ENCODE results near the gene GREB1.

The GREB1 gene

DNA sequence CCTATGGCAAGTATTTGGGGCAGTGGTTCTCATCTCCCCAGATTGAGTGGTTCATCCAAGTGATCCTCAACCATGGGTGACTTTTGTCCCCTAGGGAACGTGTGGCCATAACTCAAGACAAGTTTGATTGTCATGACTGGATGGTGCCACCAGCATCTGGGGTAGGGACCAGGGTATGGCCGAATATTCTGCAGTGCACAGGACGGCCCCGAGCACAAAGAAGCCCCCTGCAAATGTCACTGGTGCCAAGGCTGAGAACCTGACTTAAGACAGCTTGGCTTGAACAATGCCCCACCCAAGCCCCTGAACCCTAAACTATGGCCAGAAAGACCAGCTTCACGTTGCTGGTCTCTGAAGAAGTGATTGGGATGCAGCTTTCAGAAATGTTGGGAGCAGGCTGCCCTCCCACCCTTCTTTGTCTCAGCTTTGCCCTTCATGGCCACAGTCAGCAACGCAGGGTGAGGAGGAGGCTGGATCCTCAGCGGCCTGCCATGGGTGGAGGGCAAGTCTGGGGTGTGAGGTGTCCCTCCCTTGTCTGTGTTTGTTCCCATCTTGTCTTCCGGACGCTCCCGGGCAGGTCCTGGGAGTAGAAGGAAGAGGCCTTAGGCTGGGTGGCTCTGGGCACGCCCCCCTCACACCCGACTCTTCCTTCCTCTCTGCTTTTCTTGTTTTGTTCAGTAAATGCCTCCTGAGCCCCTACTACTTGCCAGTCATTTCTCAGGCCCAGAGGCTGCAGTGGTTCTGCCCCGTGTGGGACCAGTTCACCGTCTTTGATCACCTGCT, 43.4 kb downstream of the GREB1 start:
- H3K4me1 Mint-ChIP-seq = no peaks in the 10 kb centered on the region
- no peaks in the 10 kb centered on the region for H3K27me3 Mint-ChIP-seq
- no peak overlapping the region for H3K27ac Mint-ChIP-seq (ENCODE audit: low read depth)
- no peak overlapping the region for H3K4me3 Mint-ChIP-seq
- no peaks in the 10 kb centered on the region for H3K9me3 Mint-ChIP-seq
- DNase-seq (ENCODE audit: low spot score in 2 of 2) (no peak), ATAC-seq (replicated peaks; ENCODE audit: extremely low read depth, poor library complexity, severe bottlenecking) (no peak)
- H3K36me3 Mint-ChIP-seq (ENCODE audit: insufficient read depth) = no peaks in the 10 kb centered on the region

DNA sequence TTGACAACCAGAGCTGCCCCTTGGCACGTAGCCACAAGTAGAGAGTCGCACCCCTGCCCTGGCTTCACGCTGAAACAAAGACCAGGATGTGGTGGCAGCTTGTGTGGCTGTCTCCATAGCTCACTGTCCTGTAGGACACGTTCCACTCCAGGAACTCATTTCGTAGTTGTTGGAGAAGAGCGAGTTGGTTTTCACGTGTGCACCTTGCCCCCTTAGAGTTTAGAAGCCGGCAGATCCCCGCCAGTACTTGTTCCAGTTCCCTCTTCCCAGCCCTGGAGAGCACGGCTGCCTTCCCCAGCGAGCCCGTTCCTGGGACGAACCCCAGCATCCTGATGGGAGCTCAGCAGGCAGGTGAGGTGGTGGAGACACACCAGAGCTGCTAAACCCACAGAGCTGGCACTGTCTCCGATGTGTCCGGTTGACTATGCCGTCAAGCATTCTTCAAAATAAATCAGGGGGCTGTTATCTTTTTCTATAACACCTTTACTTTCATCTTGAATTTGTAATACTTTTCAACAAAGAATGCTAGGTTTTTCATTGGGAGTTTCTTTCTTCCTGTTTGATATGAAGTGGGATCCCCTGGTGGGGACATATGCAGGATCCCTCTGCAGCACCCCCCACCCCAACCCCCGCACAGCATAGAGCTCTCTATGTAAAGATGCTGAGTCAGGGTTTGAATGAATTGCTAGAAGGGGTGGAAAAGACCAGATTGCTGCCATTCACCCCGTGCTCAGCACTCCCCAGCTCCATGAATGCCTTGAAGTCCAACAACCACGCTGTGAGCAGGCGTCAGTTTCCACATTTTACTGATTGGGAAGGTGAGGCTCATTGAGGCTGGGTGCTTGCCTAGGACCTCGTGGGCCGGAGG, 44.5 kb downstream of the GREB1 start:
- ATAC-seq (replicated peaks; ENCODE audit: extremely low read depth, poor library complexity, severe bottlenecking) (no peak), DNase-seq (ENCODE audit: low spot score in 2 of 2) (no peak)
- Mint-ChIP-seq H3K27ac (ENCODE audit: low read depth) (no peak overlapping the region), H3K4me3 (no peak overlapping the region), H3K27me3 (no peaks in the 10 kb centered on the region), H3K4me1 (no peaks in the 10 kb centered on the region), H3K9me3 (no peaks in the 10 kb centered on the region), H3K36me3 (ENCODE audit: insufficient read depth) (no peaks in the 10 kb centered on the region)

GRCh38 chr2:11578986-11579774, 45.3 kb downstream of the GREB1 start:
- Mint-ChIP-seq H3K27me3 (no peaks in the 10 kb centered on the region), H3K9me3 (no peaks in the 10 kb centered on the region), H3K27ac (ENCODE audit: low read depth) (no peak overlapping the region), H3K4me3 (no peak overlapping the region), H3K4me1 (no peaks in the 10 kb centered on the region), H3K36me3 (ENCODE audit: insufficient read depth) (no peaks in the 10 kb centered on the region)
- ATAC-seq (replicated peaks; ENCODE audit: extremely low read depth, poor library complexity, severe bottlenecking) (no peak), DNase-seq (ENCODE audit: low spot score in 2 of 2) (no peak)

DNA sequence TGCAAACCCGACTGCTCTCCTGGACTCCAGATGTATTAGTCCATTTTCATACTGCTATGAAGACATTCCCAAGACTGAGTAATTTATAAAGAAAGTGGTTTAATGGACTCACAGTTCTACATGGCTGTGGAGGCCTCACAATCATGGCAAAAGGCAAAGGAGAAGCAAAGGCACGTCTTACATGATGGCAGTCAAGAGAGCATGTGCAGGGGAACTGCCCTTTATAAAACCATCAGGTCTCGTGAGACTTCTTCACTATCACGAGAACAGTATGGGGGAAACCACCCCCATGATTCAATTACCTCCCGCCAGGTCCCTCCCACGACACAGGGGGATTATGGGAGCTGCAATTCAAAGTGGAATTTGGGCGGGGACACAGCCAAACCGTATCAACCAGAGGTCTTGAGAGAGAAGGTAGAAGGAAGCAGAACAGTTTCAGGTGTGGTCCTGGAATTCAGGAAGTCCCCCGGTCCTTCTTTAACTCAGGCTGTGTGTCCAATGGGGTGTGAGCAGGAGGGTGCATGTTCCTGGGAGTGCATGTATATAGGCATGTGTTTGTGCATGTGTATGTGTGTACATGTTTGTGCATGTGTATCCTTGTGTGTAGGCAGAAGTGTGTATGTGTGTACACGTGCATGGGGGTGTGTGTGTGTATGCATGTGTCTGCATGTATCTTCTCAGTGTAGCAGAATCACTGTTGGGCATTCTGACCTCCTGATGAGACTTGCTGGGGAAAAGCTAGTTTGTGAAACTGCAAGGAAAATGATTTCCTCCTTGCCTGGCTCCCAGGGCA, 46.2 kb downstream of the GREB1 start:
- H3K4me3 Mint-ChIP-seq = no peak overlapping the region
- no peaks in the 10 kb centered on the region for H3K9me3 Mint-ChIP-seq
- H3K4me1 Mint-ChIP-seq = no peaks in the 10 kb centered on the region
- no peaks in the 10 kb centered on the region for H3K27me3 Mint-ChIP-seq
- DNase-seq (ENCODE audit: low spot score in 2 of 2) (no peak), ATAC-seq (replicated peaks; ENCODE audit: extremely low read depth, poor library complexity, severe bottlenecking) (no peak)
- H3K36me3 Mint-ChIP-seq (ENCODE audit: insufficient read depth) = no peaks in the 10 kb centered on the region
- H3K27ac Mint-ChIP-seq (ENCODE audit: low read depth) = no peak overlapping the region

DNA sequence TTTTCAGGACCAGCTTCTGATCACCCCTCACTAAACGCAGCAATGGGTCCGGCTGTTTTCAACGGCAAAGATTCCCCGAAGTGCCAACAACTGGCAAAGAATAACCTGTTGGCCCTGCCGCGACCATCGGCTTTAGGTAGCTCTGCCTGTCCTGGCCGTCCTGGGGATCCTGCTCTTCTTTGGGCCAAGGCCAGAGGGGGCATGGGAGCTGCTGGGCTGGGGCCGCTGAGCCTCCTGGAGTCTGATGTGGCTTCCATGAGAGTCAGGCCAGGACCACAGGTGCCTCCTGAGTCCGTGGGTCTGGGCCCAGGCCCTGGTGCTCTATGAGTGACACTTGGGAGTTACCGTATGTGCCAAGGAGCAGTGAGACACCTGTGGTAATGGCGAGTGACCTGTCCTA, 46.9 kb downstream of the GREB1 start:
- H3K27me3 Mint-ChIP-seq = no peaks in the 10 kb centered on the region
- DNase-seq (ENCODE audit: low spot score in 2 of 2) = no peak
- H3K36me3 Mint-ChIP-seq (ENCODE audit: insufficient read depth) = no peaks in the 10 kb centered on the region
- H3K27ac Mint-ChIP-seq (ENCODE audit: low read depth) = no peak overlapping the region
- H3K9me3 Mint-ChIP-seq = no peaks in the 10 kb centered on the region
- H3K4me3 Mint-ChIP-seq = no peak overlapping the region
- no peak for ATAC-seq (replicated peaks; ENCODE audit: extremely low read depth, poor library complexity, severe bottlenecking)
- H3K4me1 Mint-ChIP-seq = no peaks in the 10 kb centered on the region

GRCh38 chr2:11581124-11581796, 47.4 kb downstream of the GREB1 start:
- H3K27ac Mint-ChIP-seq (ENCODE audit: low read depth) = no peak overlapping the region
- ATAC-seq (replicated peaks; ENCODE audit: extremely low read depth, poor library complexity, severe bottlenecking) (no peak), DNase-seq (ENCODE audit: low spot score in 2 of 2) (no peak)
- H3K4me1 Mint-ChIP-seq = no peaks in the 10 kb centered on the region
- no peaks in the 10 kb centered on the region for H3K9me3 Mint-ChIP-seq
- no peak overlapping the region for H3K4me3 Mint-ChIP-seq
- no peaks in the 10 kb centered on the region for H3K27me3 Mint-ChIP-seq
- no peaks in the 10 kb centered on the region for H3K36me3 Mint-ChIP-seq (ENCODE audit: insufficient read depth)

GRCh38 chr2:11581797-11582611, 48.2 kb downstream of the GREB1 start:
- Mint-ChIP-seq H3K4me3 (no peak overlapping the region), H3K27ac (ENCODE audit: low read depth) (no peak overlapping the region), H3K27me3 (no peaks in the 10 kb centered on the region), H3K36me3 (ENCODE audit: insufficient read depth) (peaks cover 2% of the 10 kb centered on the region), H3K4me1 (no peaks in the 10 kb centered on the region), H3K9me3 (no peaks in the 10 kb centered on the region)
- DNase-seq (ENCODE audit: low spot score in 2 of 2) = no peak
- no peak for ATAC-seq (replicated peaks; ENCODE audit: extremely low read depth, poor library complexity, severe bottlenecking)

DNA sequence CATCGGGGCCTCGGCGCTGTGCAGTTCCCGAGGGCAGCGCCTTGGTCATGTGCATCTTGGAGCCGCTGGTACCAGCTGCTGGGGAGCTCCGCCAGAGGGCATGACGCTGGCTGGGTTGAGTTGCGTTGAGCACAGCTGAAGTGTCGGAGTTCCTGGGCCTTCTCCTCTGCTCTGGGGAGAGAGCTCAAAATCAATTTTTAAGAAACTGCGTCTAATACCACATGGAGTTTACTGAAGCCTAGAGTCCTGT, 48.7 kb downstream of the GREB1 start:
- no peak for ATAC-seq (replicated peaks; ENCODE audit: extremely low read depth, poor library complexity, severe bottlenecking)
- no peaks in the 10 kb centered on the region for H3K27me3 Mint-ChIP-seq
- DNase-seq (ENCODE audit: low spot score in 2 of 2) = no peak
- no peak overlapping the region for H3K27ac Mint-ChIP-seq (ENCODE audit: low read depth)
- no peaks in the 10 kb centered on the region for H3K4me1 Mint-ChIP-seq
- H3K36me3 Mint-ChIP-seq (ENCODE audit: insufficient read depth) = peaks cover 2% of the 10 kb centered on the region
- H3K4me3 Mint-ChIP-seq = no peak overlapping the region
- H3K9me3 Mint-ChIP-seq = no peaks in the 10 kb centered on the region

DNA sequence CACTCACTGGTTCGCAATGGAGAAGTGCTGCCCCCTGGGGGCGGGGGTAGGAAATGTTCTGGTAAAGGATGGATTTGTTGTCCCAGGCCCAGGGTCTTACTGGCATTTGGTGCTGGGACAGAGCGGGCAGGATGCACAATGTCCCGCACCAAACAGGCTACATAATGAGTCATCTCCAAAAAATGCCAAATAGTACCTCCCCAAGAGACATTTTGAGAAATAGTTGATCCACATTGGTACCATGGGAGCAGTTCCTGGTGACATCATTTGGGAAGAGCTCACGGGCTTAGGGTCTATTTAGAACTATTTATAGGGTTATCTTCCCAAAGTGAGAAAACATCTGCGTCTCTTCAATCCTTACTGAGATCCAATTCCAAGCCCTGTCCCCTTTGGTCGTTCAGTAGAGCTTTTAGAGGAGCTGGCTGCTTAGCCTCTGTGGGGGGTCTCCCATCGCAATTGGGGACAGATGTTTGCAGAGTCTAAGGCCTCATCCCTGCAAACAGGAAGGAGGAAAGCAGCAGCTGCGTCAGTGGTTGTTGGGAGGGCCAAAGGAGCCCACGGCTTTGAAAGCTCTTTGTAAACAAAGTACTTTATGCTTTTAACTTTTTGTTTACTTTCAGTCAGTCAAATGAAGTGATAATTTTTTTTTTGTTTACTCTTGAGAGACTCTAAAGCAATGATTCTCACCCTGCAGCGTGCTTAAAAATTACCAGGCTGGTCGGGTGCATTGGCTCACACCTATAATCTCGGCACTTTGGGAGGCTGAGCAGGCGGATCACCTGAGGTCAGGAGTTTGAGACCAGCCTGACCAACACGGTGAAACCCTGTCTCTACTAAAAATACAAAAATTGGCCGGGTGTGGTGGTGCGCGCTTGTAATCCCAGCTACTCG, 49.3 kb downstream of the GREB1 start:
- H3K36me3 Mint-ChIP-seq (ENCODE audit: insufficient read depth) = peaks cover 2% of the 10 kb centered on the region
- no peak overlapping the region for H3K27ac Mint-ChIP-seq (ENCODE audit: low read depth)
- no peaks in the 10 kb centered on the region for H3K4me1 Mint-ChIP-seq
- H3K4me3 Mint-ChIP-seq = no peak overlapping the region
- ATAC-seq (replicated peaks; ENCODE audit: extremely low read depth, poor library complexity, severe bottlenecking) (no peak), DNase-seq (ENCODE audit: low spot score in 2 of 2) (peak; percentile 36 to 42)
- H3K27me3 Mint-ChIP-seq = no peaks in the 10 kb centered on the region
- no peaks in the 10 kb centered on the region for H3K9me3 Mint-ChIP-seq

DNA sequence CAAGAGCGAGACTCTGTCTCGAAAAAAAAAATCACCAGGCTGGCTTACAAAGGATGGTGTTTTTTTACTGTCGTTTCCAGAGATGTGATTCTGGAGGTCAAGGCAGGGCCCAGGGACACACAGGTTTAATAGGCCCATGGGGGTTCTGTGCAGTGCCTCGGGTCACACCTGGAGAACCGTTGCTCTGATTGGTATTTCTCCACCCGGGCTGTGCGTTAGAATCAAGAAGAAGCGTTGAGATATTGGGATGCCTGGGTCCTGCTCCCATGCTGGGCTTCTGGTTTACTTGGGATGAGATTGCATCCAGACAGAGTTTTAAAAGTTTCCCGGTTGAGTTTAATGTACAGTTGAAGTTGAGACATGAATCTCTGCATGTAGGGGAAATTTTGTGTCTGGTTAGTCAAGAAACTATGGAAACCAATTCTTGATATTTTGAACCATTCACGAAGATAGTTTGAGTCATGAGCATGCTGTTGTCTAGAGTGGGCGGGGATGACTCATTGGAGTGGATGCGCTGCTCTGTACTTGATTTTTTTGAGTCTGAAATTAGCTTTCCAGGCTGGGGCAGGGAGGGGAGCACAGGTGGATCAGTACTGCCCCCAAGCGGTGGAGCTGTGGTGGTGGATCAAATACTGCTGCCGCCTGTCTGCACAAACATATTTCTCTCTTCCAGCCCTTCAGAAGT, 50.1 kb downstream of the GREB1 start:
- peak; percentile 52 for ATAC-seq (replicated peaks; ENCODE audit: extremely low read depth, poor library complexity, severe bottlenecking)
- Mint-ChIP-seq H3K4me3 (no peak overlapping the region), H3K27me3 (no peaks in the 10 kb centered on the region), H3K4me1 (no peaks in the 10 kb centered on the region), H3K9me3 (no peaks in the 10 kb centered on the region), H3K36me3 (ENCODE audit: insufficient read depth) (peaks cover 2% of the 10 kb centered on the region), H3K27ac (ENCODE audit: low read depth) (no peak overlapping the region)
- DNase-seq (ENCODE audit: low spot score in 2 of 2) = peak in 1 of 2 donors; percentile 21

All from central memory CD8-positive, alpha-beta T cell (primary cell).